Osteocyte (in vitro differentiated cells): ENCODE results near the gene NIT2. TPM values are rescaled to one million over a fixed set of nuclear protein-coding genes. Genes with fewer than 3 reads are reported as not detected.

Experiments used
- DNase-seq: peaks from one replicate; pipeline ENCODE4 v3.0.0; 2021; ENCODE audit warnings: mixed read lengths; ENCODE audit not compliant: unreplicated experiment; ENCODE audit errors: extremely low spot score
- H3K27ac Mint-ChIP-seq: one replicate; pipeline ENCODE4 v1.8.0; 2021; ENCODE audit warnings: mild to moderate bottlenecking, mixed read lengths; ENCODE audit not compliant: unreplicated experiment
- H3K27me3 Mint-ChIP-seq: one replicate; pipeline ENCODE4 v1.8.0; 2021; ENCODE audit warnings: mixed read lengths; ENCODE audit not compliant: unreplicated experiment
- H3K36me3 Mint-ChIP-seq: one replicate; pipeline ENCODE4 v1.8.0; 2021; ENCODE audit warnings: mixed read lengths; ENCODE audit not compliant: unreplicated experiment
- H3K4me1 Mint-ChIP-seq: one replicate; pipeline ENCODE4 v1.8.0; 2021; ENCODE audit warnings: mixed read lengths; ENCODE audit not compliant: unreplicated experiment
- H3K4me3 Mint-ChIP-seq: one replicate; pipeline ENCODE4 v1.8.0; 2021; ENCODE audit warnings: mild to moderate bottlenecking, moderate library complexity, mixed read lengths; ENCODE audit not compliant: unreplicated experiment
- H3K9me3 Mint-ChIP-seq: one replicate; pipeline ENCODE4 v1.8.0; 2021; ENCODE audit warnings: mixed read lengths; ENCODE audit not compliant: unreplicated experiment
- CTCF ChIP-seq: fragments of 200-600 bp; sonication (generic); IDR thresholded peaks from 2 replicates; pipeline ENCODE4 v1.5.0; 2021; ENCODE audit warnings: antibody characterized with exemption, mild to moderate bottlenecking, moderate library complexity
- total RNA-seq: library from RNA; stranded (reverse); gene quantifications from 2 replicates; pipeline ENCODE4 v1.2.1, GENCODE V29; 2021

NIT2 gene
- total RNA-seq, 1 donor from 2014 or later, result 46.3 TPM

- Mint-ChIP-seq H3K4me1 (no peaks in the 10 kb centered on the region), H3K4me3 (no peak overlapping the region), H3K9me3 (peaks cover 6% of the 10 kb centered on the region), H3K27me3 (no peaks in the 10 kb centered on the region), H3K36me3 (peaks cover 64% of the 10 kb centered on the region), H3K27ac (no peak overlapping the region)
- TF ChIP-seq CTCF, result no peak
- no peak for DNase-seq
Observed at GRCh38 chr3:100361897-100362296, 27.3 kb downstream of the NIT2 start.

DNA sequence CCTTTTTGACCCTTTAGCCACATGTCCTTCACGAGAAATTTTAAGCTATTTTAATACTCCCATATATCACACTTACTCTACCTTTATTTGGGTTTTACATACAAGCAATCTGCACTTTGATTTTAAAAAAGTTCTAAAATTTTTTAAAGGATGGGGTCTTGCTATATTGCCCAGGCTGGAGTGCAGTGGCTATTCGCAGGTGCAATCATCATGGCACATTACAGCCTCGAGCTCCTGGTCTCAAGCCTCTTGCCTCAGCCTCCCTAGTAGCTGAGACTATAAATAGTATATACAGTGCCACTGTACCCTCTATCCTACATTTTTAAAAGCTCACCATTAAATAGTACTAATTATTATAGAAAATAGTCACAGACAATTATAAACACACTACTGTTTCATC lies 29.9 kb downstream of the NIT2 start:
- Mint-ChIP-seq H3K4me3 (no peak overlapping the region), H3K27me3 (no peaks in the 10 kb centered on the region), H3K9me3 (peaks cover 6% of the 10 kb centered on the region), H3K4me1 (no peaks in the 10 kb centered on the region), H3K27ac (no peak overlapping the region), H3K36me3 (peaks cover 75% of the 10 kb centered on the region)
- no peak for TF ChIP-seq CTCF
- DNase-seq, result no peak

DNA sequence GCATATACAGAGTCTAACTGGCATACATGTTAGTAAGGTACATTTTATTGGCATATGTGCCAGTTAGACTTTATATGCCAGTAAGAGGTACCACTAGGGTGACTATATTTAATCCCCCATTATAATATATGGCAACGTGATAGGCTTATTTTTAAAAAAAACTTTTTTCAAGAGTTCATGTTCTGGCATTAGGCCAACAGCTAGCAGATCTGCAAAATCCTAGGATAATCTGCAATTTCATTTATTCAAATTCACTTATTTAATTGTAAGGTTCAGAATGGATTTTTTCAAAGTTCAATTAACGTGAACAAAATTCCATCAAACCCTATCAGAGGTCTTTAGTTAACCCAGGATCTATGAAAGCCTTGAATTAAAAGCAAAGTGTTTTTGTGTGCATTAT lies 31.9 kb downstream of the NIT2 start:
- no peak for TF ChIP-seq CTCF
- Mint-ChIP-seq H3K27me3 (no peaks in the 10 kb centered on the region), H3K4me1 (no peaks in the 10 kb centered on the region), H3K27ac (no peak overlapping the region), H3K36me3 (peaks cover 67% of the 10 kb centered on the region), H3K9me3 (peaks cover 6% of the 10 kb centered on the region), H3K4me3 (no peak overlapping the region)
- no peak for DNase-seq

DNA sequence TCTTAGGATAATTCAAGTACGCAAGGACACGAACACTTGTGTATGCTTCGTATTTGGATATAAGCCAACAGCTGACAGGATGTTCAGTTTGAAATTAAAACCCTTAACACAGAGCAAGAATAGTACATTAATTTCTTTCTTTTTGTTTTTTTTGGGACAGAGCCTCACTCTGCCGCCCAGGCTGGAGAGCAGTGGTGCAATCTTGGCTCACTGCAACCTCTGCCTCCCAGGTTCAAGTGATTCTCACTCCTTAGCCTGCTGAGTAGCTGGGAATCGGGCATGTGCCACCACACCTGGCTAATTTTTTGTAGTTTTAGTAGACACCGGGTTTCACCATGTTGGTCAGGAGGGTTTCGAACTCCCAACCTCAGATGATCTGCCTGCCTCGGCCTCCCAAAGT lies 33.9 kb downstream of the NIT2 start:
- Mint-ChIP-seq H3K36me3 (peaks cover 64% of the 10 kb centered on the region), H3K4me1 (no peaks in the 10 kb centered on the region), H3K4me3 (no peak overlapping the region), H3K27me3 (no peaks in the 10 kb centered on the region), H3K27ac (no peak overlapping the region), H3K9me3 (no peaks in the 10 kb centered on the region)
- DNase-seq, result no peak
- TF ChIP-seq CTCF, result no peak

GRCh38 chr3:100370756-100371155 lies 36.2 kb downstream of the NIT2 start:
- no peaks in the 10 kb centered on the region for H3K4me1 Mint-ChIP-seq
- peaks cover 53% of the 10 kb centered on the region for H3K36me3 Mint-ChIP-seq
- no peak for DNase-seq
- H3K27ac Mint-ChIP-seq, result no peak overlapping the region
- H3K4me3 Mint-ChIP-seq, result no peak overlapping the region
- H3K27me3 Mint-ChIP-seq, result no peaks in the 10 kb centered on the region
- no peaks in the 10 kb centered on the region for H3K9me3 Mint-ChIP-seq
- TF ChIP-seq CTCF, result no peak
